Neural crest cell (in vitro differentiated cells): ENCODE results near the gene PLIN1. TPM values are rescaled to one million over a fixed set of nuclear protein-coding genes. Genes with fewer than 3 reads are reported as not detected.

Experiments used
- DNase-seq: peaks from one replicate; pipeline ENCODE4 v3.0.0; 2021; ENCODE audit warnings: low read depth, mixed read lengths, low spot score
- H3K27ac Mint-ChIP-seq: one replicate; pipeline ENCODE4 v1.8.0; 2021; ENCODE audit warnings: mild to moderate bottlenecking, mixed read lengths; ENCODE audit not compliant: unreplicated experiment
- H3K27me3 Mint-ChIP-seq: 2 replicates; pipeline ENCODE4 v1.8.0; 2021; ENCODE audit warnings: low read depth, mild to moderate bottlenecking, mixed read lengths
- H3K36me3 Mint-ChIP-seq: 2 replicates; pipeline ENCODE4 v1.8.0; 2021; ENCODE audit warnings: low read depth, mild to moderate bottlenecking, mixed read lengths
- H3K4me1 Mint-ChIP-seq: 2 replicates; pipeline ENCODE4 v1.8.0; 2021; ENCODE audit warnings: mixed read lengths
- H3K4me3 Mint-ChIP-seq: one replicate; pipeline ENCODE4 v1.8.0; 2021; ENCODE audit warnings: mild to moderate bottlenecking, mixed read lengths
- H3K9me3 Mint-ChIP-seq: 2 replicates; pipeline ENCODE4 v1.8.0; 2021; ENCODE audit warnings: mixed read lengths
- total RNA-seq: library from RNA; stranded (reverse); gene quantifications from 2 replicates; pipeline ENCODE4 v1.2.1, GENCODE V29; 2021
- TF ChIP-seq, protein P1 (sequence below): fragments of 200-600 bp; sonication (generic); conservative IDR thresholded peaks from 2 replicates; pipeline ENCODE4 v1.5.0; 2021; ENCODE audit warnings: antibody characterized with exemption, mild to moderate bottlenecking

PLIN1 gene
- total RNA-seq, 1 donor from 2014 or later: 0.56 TPM

- peaks cover 15% of the 10 kb centered on the region for H3K4me1 Mint-ChIP-seq
- H3K36me3 Mint-ChIP-seq: peaks cover 7% of the 10 kb centered on the region
These were observed 29.5 kb downstream of the PLIN1 start for GRCh38 chr15:89649716-89650115.

GRCh38 chr15:89649013-89649625, 30.0 kb downstream of the PLIN1 start:
- Mint-ChIP-seq H3K27ac (no peak overlapping the region), H3K4me3 (no peak overlapping the region), H3K9me3 (no peaks in the 10 kb centered on the region), H3K36me3 (peaks cover 5% of the 10 kb centered on the region), H3K4me1 (peaks cover 10% of the 10 kb centered on the region), H3K27me3 (no peaks in the 10 kb centered on the region)
- no peak for DNase-seq
- TF ChIP-seq, protein P1, sequence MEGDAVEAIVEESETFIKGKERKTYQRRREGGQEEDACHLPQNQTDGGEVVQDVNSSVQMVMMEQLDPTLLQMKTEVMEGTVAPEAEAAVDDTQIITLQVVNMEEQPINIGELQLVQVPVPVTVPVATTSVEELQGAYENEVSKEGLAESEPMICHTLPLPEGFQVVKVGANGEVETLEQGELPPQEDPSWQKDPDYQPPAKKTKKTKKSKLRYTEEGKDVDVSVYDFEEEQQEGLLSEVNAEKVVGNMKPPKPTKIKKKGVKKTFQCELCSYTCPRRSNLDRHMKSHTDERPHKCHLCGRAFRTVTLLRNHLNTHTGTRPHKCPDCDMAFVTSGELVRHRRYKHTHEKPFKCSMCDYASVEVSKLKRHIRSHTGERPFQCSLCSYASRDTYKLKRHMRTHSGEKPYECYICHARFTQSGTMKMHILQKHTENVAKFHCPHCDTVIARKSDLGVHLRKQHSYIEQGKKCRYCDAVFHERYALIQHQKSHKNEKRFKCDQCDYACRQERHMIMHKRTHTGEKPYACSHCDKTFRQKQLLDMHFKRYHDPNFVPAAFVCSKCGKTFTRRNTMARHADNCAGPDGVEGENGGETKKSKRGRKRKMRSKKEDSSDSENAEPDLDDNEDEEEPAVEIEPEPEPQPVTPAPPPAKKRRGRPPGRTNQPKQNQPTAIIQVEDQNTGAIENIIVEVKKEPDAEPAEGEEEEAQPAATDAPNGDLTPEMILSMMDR: no peak

More at GRCh38 chr15:89649716-89650115, 29.5 kb downstream of the PLIN1 start:
- no peak overlapping the region for H3K4me3 Mint-ChIP-seq
- TF ChIP-seq, protein P1: no peak
- DNase-seq: no peak
- H3K9me3 Mint-ChIP-seq: no peaks in the 10 kb centered on the region
- H3K27ac Mint-ChIP-seq: no peak overlapping the region
- H3K27me3 Mint-ChIP-seq: peaks cover 5% of the 10 kb centered on the region

- DNase-seq: no peak
- TF ChIP-seq, protein P1: no peak
- peaks cover 5% of the 10 kb centered on the region for H3K36me3 Mint-ChIP-seq
- no peak overlapping the region for H3K27ac Mint-ChIP-seq
- no peaks in the 10 kb centered on the region for H3K9me3 Mint-ChIP-seq
- H3K27me3 Mint-ChIP-seq: no peaks in the 10 kb centered on the region
- H3K4me1 Mint-ChIP-seq: peaks cover 9% of the 10 kb centered on the region
- no peak overlapping the region for H3K4me3 Mint-ChIP-seq
These were observed 30.8 kb downstream of the PLIN1 start for GRCh38 chr15:89648106-89649012.

- H3K4me1 Mint-ChIP-seq: peaks cover 5% of the 10 kb centered on the region
- TF ChIP-seq, protein P1: peak; percentile 86
- no peaks in the 10 kb centered on the region for H3K9me3 Mint-ChIP-seq
- no peaks in the 10 kb centered on the region for H3K27me3 Mint-ChIP-seq
- peak overlapping the region; percentile 50 for H3K27ac Mint-ChIP-seq
- H3K4me3 Mint-ChIP-seq: peak overlapping the region; percentile 81
- DNase-seq: peak; percentile 93
- H3K36me3 Mint-ChIP-seq: peaks cover 7% of the 10 kb centered on the region
These were observed 31.8 kb downstream of the PLIN1 start for GRCh38 chr15:89647191-89647851.

DNA sequence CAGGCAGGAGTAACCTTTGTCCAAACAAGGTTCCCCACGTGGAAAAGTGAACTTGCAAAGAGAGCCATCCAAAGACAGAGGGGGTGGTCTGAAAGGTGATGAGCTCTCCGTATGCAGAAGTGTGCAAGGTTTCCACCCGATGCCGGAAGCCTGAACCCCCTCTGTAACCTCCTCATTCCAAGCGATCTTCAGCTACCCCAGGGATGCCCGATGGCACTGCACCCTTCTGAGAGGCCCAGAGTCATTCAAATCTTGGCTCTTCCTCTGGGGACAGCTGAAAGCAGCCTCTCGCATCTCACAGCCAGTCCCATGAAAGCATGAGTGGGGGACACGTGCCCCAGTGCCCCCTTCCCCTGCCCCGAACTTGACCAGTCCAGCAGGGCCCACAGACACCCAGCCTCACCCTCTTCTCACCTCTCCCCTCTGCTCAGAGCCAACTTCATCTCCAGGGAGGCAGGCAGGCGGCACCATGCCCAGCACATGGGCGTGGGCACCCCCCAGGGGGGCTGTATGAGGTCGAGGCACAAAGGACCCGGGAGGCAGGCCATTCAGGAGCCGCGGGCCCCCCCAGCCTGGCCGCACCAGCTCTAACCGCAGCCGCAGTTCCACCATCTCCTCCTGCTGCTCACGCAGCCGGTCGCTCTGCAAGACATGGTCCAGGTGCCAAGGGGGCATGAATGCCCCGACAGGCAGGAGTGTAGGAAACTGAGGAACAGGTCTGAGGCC, 32.6 kb downstream of the PLIN1 start:
- DNase-seq: no peak
- H3K4me3 Mint-ChIP-seq: no peak overlapping the region
- H3K4me1 Mint-ChIP-seq: peaks cover 5% of the 10 kb centered on the region
- TF ChIP-seq, protein P1: no peak
- no peaks in the 10 kb centered on the region for H3K27me3 Mint-ChIP-seq
- no peaks in the 10 kb centered on the region for H3K9me3 Mint-ChIP-seq
- no peak overlapping the region for H3K27ac Mint-ChIP-seq
- H3K36me3 Mint-ChIP-seq: peaks cover 8% of the 10 kb centered on the region
